MM.1S (cell line): ENCODE measurements around the gene SCYGR6.

Source experiments
- DNase-seq: peaks from one replicate; pipeline ENCODE4 v3.0.0-alpha.2; 2015
- H2AFZ ChIP-seq: fragments of 300-600 bp; sonication (generic); 2 replicates; pipeline ENCODE4 v1.6.0; 2016; ENCODE audit warnings: antibody characterized with exemption, low read length
- H3F3A ChIP-seq: fragments of 300-600 bp; sonication (generic); 2 replicates; pipeline ENCODE4 v1.6.1; 2016; ENCODE audit warnings: mild to moderate bottlenecking, antibody characterized with exemption, low read length, moderate library complexity, mixed read lengths; ENCODE audit not compliant: insufficient read depth
- H3K27ac ChIP-seq: fragments of 300-600 bp; sonication (generic); 2 replicates; pipeline ENCODE4 v1.5.1; 2016; ENCODE audit warnings: mild to moderate bottlenecking, low read length
- H3K27me3 ChIP-seq: fragments of 300-600 bp; sonication (generic); replicated peaks from 2 replicates; pipeline ENCODE4 v1.6.0; 2016; ENCODE audit warnings: low read length; ENCODE audit not compliant: insufficient read depth
- H3K36me3 ChIP-seq: fragments of 300-600 bp; sonication (generic); replicated peaks from 2 replicates; pipeline ENCODE4 v1.6.1; 2016; ENCODE audit warnings: mild to moderate bottlenecking, low read length, mixed read lengths; ENCODE audit not compliant: insufficient read depth
- H3K4me1 ChIP-seq: fragments of 300-600 bp; sonication (generic); 2 replicates; pipeline ENCODE4 v1.6.1; 2016; ENCODE audit warnings: low read length, mixed read lengths
- H3K4me2 ChIP-seq: fragments of 300-600 bp; sonication (generic); 2 replicates; pipeline ENCODE4 v1.6.0; 2016; ENCODE audit warnings: low read depth, low read length
- H3K4me3 ChIP-seq: fragments of 300-600 bp; sonication (generic); 2 replicates; pipeline ENCODE4 v1.5.1; 2016; ENCODE audit warnings: low read length, mixed read lengths
- H3K79me2 ChIP-seq: fragments of 300-600 bp; sonication (generic); 2 replicates; pipeline ENCODE4 v1.6.1; 2016; ENCODE audit warnings: mixed run types, low read length, mixed read lengths
- H3K9ac ChIP-seq: fragments of 300-600 bp; sonication (generic); 2 replicates; pipeline ENCODE4 v1.6.1; 2016; ENCODE audit warnings: low read length, mixed read lengths
- H3K9me2 ChIP-seq: fragments of 300-600 bp; sonication (generic); replicated peaks from 2 replicates; pipeline ENCODE4 v1.6.1; 2016; ENCODE audit warnings: mild to moderate bottlenecking, low read length, mixed read lengths; ENCODE audit not compliant: insufficient read depth
- H3K9me3 ChIP-seq: fragments of 300-600 bp; sonication (generic); replicated peaks from 2 replicates; pipeline ENCODE4 v1.6.1; 2016; ENCODE audit warnings: mild to moderate bottlenecking, low read length, mixed read lengths; ENCODE audit not compliant: insufficient read depth
- H4K20me1 ChIP-seq: fragments of 300-600 bp; sonication (generic); 2 replicates; pipeline ENCODE4 v1.6.1; 2016; ENCODE audit warnings: mild to moderate bottlenecking, low read length, moderate library complexity, mixed read lengths; ENCODE audit not compliant: insufficient read depth
- CTCF ChIP-seq: fragments of 300-600 bp; sonication (generic); IDR thresholded peaks from 2 replicates; pipeline ENCODE4 v1.5.1; 2016; ENCODE audit warnings: antibody characterized with exemption, low read length, mixed read lengths
- EZH2 ChIP-seq: fragments of 300-600 bp; sonication (generic); optimal IDR thresholded peaks from 2 replicates; pipeline ENCODE3; 2017; ENCODE audit warnings: low read depth, mild to moderate bottlenecking, antibody characterized with exemption, low read length, mixed read lengths
- EZH2phosphoT487 ChIP-seq: fragments of 300-600 bp; sonication (generic); IDR thresholded peaks from 2 replicates; pipeline ENCODE4 v1.6.1; 2018; ENCODE audit warnings: antibody characterized with exemption, low read length

The SCYGR6 gene

GRCh38 chr2:227772197-227772661 lies 47.7 kb upstream of the SCYGR6 start:
- no peaks in the 10 kb centered on the region for H4K20me1 ChIP-seq
- H3K27me3 ChIP-seq: no peaks in the 10 kb centered on the region
- H3F3A ChIP-seq: no peaks in the 10 kb centered on the region
- no peaks in the 10 kb centered on the region for H3K36me3 ChIP-seq
- H3K4me2 ChIP-seq: no peak overlapping the region
- no peak for DNase-seq
- H3K9ac ChIP-seq: no peak overlapping the region
- H2AFZ ChIP-seq: no peak overlapping the region
- H3K4me3 ChIP-seq: no peak overlapping the region
- H3K9me3 ChIP-seq: no peaks in the 10 kb centered on the region
- H3K9me2 ChIP-seq: no peaks in the 10 kb centered on the region
- H3K4me1 ChIP-seq: no peaks in the 10 kb centered on the region
- no peak overlapping the region for H3K27ac ChIP-seq
- no peaks in the 10 kb centered on the region for H3K79me2 ChIP-seq
- TF ChIP-seq CTCF (no peak), EZH2phosphoT487 (no peak), EZH2 (no peak)

GRCh38 chr2:227767830-227768229 lies 43.3 kb upstream of the SCYGR6 start:
- Histone ChIP-seq H2AFZ (no peak overlapping the region), H3K9me2 (no peaks in the 10 kb centered on the region), H3K27me3 (no peaks in the 10 kb centered on the region), H3K79me2 (no peaks in the 10 kb centered on the region), H3K4me2 (no peak overlapping the region), H3K27ac (no peak overlapping the region), H3K4me3 (no peak overlapping the region), H3F3A (no peaks in the 10 kb centered on the region), H3K4me1 (no peaks in the 10 kb centered on the region), H3K9me3 (no peaks in the 10 kb centered on the region), H4K20me1 (no peaks in the 10 kb centered on the region), H3K36me3 (no peaks in the 10 kb centered on the region), H3K9ac (no peak overlapping the region)
- no peak for TF ChIP-seq EZH2
- TF ChIP-seq EZH2phosphoT487: no peak
- no peak for TF ChIP-seq CTCF
- DNase-seq: no peak

GRCh38 chr2:227766373-227766883 lies 41.9 kb upstream of the SCYGR6 start:
- DNase-seq: peak; percentile 56
- Histone ChIP-seq H3K4me3 (no peak overlapping the region), H3K9me3 (no peaks in the 10 kb centered on the region), H3K27me3 (no peaks in the 10 kb centered on the region), H3K4me1 (no peaks in the 10 kb centered on the region), H3K4me2 (no peak overlapping the region), H3K79me2 (no peaks in the 10 kb centered on the region), H3K9ac (no peak overlapping the region), H3K36me3 (no peaks in the 10 kb centered on the region), H4K20me1 (no peaks in the 10 kb centered on the region), H3K27ac (no peak overlapping the region), H2AFZ (no peak overlapping the region), H3F3A (no peaks in the 10 kb centered on the region), H3K9me2 (no peaks in the 10 kb centered on the region)
- no peak for TF ChIP-seq EZH2
- TF ChIP-seq CTCF: peak; percentile 85
